Right ventricle myocardium inferior (tissue), 1 donor: ENCODE data around the gene CD247. TPM values are rescaled to one million over a fixed set of nuclear protein-coding genes. Genes with fewer than 3 reads are reported as not detected.
A peak's percentile ranks its signal among the peaks of the same experiment; 100 is the strongest.
"Not testable (repeated sequence)": the region's sequence is repeated elsewhere in the genome, so short reads cannot be mapped to it uniquely, and the experiment has no call there.

ENCODE experiments used
- ATAC-seq: fragments of 200-7000 bp; cut with Tn5 transposase; one replicate; pipeline ENCODE4 v1.9.1; 2020; ENCODE audit warnings: mild to moderate bottlenecking, moderate library complexity
- DNase-seq: peaks from one replicate; pipeline ENCODE4 v3.0.0; 2021; ENCODE audit errors: missing footprints
- intact Hi-C: fragments of 100-400 bp; cut with DNase I; formaldehyde crosslinking; loops from one replicate; pipeline ENCODE4 v1.11.0; 2022
- long read RNA-seq: library from polyadenylated mRNA; unstranded; transcript quantifications from one replicate; pipeline ENCODE4 v2.0.0, GENCODE V29; 2021
- total RNA-seq: library from RNA; stranded (reverse); fragmentation: NEBNext Ultra II Directional; extraction: Animal tissue kit (Norgen Biotek cat#: 25700); gene quantifications from one replicate; pipeline ENCODE4 v1.2.1, GENCODE V29; 2021
- donor health status: DM: no; HTN: yes; CAD: no; lungs with severe emphysema.

The CD247 gene
- 0.92 TPM for total RNA-seq
- long read RNA-seq, partial matches to known transcripts, result 0 of 1 reads
- long read RNA-seq, other reads (novel, unspliced or antisense), result 0 of 1 reads

- ATAC-seq (no peak), DNase-seq (no peak)
- intact Hi-C loops, result no loop called here
Observed at GRCh38 chr1:167518331-167518700, at the start of gene CD247. Gene CD247 (minus strand): TSS chr1:167518529. CDS start chr1:167518465, 64 bp downstream.

GRCh38 chr1:167567663-167568062 is 49.3 kb upstream of the CD247 start:
- intact Hi-C loops, result no loop called here
- DNase-seq (no peak), ATAC-seq (no peak)

DNA sequence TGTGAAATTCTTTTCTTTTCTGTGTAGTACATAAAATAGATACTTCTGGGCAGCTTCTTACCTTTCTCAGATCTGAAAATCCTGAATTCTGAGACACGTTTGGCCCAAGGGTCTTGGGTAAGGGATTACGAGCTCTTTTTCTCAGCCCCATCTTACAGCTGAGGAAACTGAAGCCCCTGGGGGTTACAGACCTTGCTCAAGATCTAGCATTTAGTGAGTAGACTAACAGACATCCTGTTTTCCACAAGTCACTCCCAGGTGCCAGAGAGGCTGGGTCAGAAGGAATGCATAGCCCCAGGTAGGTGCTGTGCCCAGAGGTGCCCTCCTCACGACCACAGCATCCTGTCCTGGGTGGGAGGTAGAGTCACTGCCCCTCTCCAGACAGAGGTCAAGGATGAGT is 48.4 kb upstream of the CD247 start:
- no peak for ATAC-seq
- DNase-seq, result no peak
- intact Hi-C loops, result no loop called here

- intact Hi-C loops, result no loop called here
- no peak for ATAC-seq
- DNase-seq, result no peak
Observed at GRCh38 chr1:167565922-167566321, 47.6 kb upstream of the CD247 start.

GRCh38 chr1:167564612-167565270 is 46.4 kb upstream of the CD247 start:
- ATAC-seq, result peak; percentile 38
- intact Hi-C loops, result no loop called here

GRCh38 chr1:167563579-167564246 is 45.4 kb upstream of the CD247 start:
- ATAC-seq, result peak; percentile 63
- intact Hi-C loops, result no loop called here
- no peak for DNase-seq

More at GRCh38 chr1:167564612-167565270, 46.4 kb upstream of the CD247 start:
- DNase-seq, result no peak

- ATAC-seq, result no peak
- no peak for DNase-seq
- intact Hi-C loops, result no loop called here
Observed at GRCh38 chr1:167562702-167563101, 44.4 kb upstream of the CD247 start.

GRCh38 chr1:167561753-167562152 is 43.4 kb upstream of the CD247 start:
- DNase-seq (no peak), ATAC-seq (no peak)
- intact Hi-C loops, result no loop called here

DNA sequence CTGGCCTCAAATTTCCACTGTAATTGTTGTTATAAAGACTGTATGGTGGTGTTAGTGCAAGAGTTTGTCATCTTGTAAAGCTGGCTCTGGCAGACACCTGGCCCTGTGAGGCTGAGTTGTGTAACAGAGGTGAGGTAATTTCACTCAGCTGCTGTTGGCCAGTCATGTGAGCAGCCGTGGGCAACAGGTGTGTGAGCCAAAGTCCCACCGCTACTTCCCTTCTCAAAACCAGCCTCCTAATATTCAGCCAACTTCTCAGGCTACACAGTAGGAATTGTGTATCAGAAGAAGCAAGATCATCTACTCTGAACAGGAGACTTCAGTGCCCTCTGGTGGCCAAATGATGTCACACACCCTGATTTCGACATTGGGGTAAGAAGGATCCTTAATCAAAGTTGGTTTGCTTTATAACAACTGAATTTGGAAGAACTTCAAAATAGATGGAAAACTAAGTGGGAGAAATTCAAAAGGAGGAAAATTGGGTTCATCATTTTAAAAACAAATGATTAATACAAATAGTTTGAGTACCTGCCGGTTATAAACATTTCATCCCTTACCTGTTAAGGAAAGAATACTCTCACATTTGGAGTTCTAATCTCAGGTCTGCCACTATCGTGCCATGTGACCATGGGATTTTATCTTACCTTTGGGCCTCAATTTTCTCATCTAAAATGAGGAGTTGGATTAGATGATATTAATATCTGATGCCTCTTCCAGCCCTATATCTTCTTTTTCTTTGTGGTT is 37.8 kb upstream of the CD247 start:
- intact Hi-C loops, result no loop called here
- no peak for ATAC-seq
- DNase-seq, result no peak

DNA sequence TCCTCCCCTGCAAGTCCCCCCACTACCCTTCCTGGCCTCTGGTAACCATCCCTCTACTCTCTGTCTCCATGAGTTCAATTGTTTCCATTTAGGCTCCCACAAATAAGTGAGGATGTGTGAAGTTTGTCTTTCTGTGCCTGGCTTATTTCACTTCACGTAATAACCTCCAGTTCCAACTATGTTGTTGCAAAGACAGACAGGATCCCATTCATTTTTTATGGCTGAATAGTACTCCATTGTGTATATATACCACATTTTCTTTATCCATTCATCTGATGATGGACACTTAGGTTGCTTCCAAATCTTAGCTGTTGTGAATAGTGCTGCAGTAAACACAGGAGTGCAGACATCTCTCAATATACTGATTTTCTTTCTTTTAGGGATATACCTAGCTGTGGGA is 36.7 kb upstream of the CD247 start:
- ATAC-seq, intact Hi-C loops: not testable (repeated sequence)

GRCh38 chr1:167554028-167554779 is 35.9 kb upstream of the CD247 start:
- intact Hi-C loops, result loop anchor here (5.0 kb wide), 1 partner anchor 133 kb away; no protein-coding TSS in a partner anchor
- no peak for ATAC-seq
- DNase-seq, result no peak

More for the DNA sequence above, 36.7 kb upstream of the CD247 start:
- DNase-seq, result not testable (repeated sequence)

GRCh38 chr1:167553136-167554027 is 35.1 kb upstream of the CD247 start, which contains the start of gene CREG1:
Gene CREG1 (minus strand): TSS chr1:167553762.
- DNase-seq (peak; percentile 98), ATAC-seq (peak; percentile 100)
- intact Hi-C loops, result loop anchor here (5.0 kb wide), 1 partner anchor 134 kb away; no protein-coding TSS in a partner anchor

- intact Hi-C loops, result loop anchor here (5.0 kb wide), 1 partner anchor 136 kb away; no protein-coding TSS in a partner anchor
- DNase-seq (no peak), ATAC-seq (no peak)
Observed at GRCh38 chr1:167551362-167551761, 33.0 kb upstream of the CD247 start.

GRCh38 chr1:167548059-167548932 is 30.0 kb upstream of the CD247 start:
- ATAC-seq (no peak), DNase-seq (no peak)
- intact Hi-C loops, result no loop called here

DNA sequence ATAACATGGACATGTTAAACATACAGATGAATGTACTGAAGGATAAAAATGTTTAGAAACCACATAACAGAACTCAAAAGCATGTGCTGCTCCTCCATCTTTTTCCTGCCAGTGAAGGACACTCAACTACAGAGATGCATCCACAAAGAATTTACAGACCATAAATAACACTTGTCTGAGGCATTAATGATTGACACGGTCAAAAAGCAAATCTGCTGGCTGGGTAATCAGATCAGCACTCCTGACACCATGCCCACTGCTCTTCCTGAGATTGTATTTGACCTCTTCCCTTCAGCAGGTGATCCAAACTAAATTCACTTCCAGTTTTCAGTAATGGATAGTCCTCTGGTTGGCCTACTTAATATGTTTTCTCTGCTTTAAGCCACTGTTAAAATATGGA is 28.6 kb upstream of the CD247 start:
- no peak for ATAC-seq
- intact Hi-C loops, result no loop called here
- no peak for DNase-seq

GRCh38 chr1:167545349-167545748 is 27.0 kb upstream of the CD247 start:
- DNase-seq (no peak), ATAC-seq (no peak)
- intact Hi-C loops, result no loop called here
